ENCODE measurements around the gene SGCA. TPM values are rescaled to one million over a fixed set of nuclear protein-coding genes. Genes with fewer than 3 reads are reported as not detected.
A peak's percentile ranks its signal among the peaks of the same experiment; 100 is the strongest.

The SGCA gene
- total RNA-seq, 4 donors from 2014 or later: 2.1 to 5.8 (median 4.0) TPM

GRCh38 chr17:50154604-50155003 lies 11.2 kb upstream of the SGCA start:
- 21% methylated on average over 1 of the region's 1 CpG for WGBS
- no peak for DNase-seq (ENCODE audit: low spot score in 2 of 2)

GRCh38 chr17:50155115-50155819 lies 10.5 kb upstream of the SGCA start:
- no peak for DNase-seq (ENCODE audit: low spot score in 2 of 2)
- H3K9me3 ChIP-seq: no peaks in the 10 kb centered on the region
- H3K27ac ChIP-seq: peak overlapping the region; percentile 81
- WGBS: 65% methylated on average over 8 of the region's 8 CpGs
- peaks cover 55% of the 10 kb centered on the region for H3K4me1 ChIP-seq
- no peaks in the 10 kb centered on the region for H3K36me3 ChIP-seq
- TF ChIP-seq POLR2A (IDR thresholded peaks at IDR 0.05): no peak
- no peak for TF ChIP-seq POLR2AphosphoS5 (IDR thresholded peaks at IDR 0.05)
- TF ChIP-seq CTCF (IDR thresholded peaks at IDR 0.05): no peak
- TF ChIP-seq EP300 (IDR thresholded peaks at IDR 0.05): no peak
- no peak overlapping the region for H3K4me3 ChIP-seq
- H3K27me3 ChIP-seq: no peaks in the 10 kb centered on the region

More at GRCh38 chr17:50154604-50155003, 11.2 kb upstream of the SGCA start:
- Histone ChIP-seq H3K27me3 (no peaks in the 10 kb centered on the region), H3K27ac (peak overlapping the region; percentile 81), H3K9me3 (no peaks in the 10 kb centered on the region), H3K4me1 (peaks cover 58% of the 10 kb centered on the region), H3K36me3 (no peaks in the 10 kb centered on the region), H3K4me3 (no peak overlapping the region)
- TF ChIP-seq CTCF (IDR thresholded peaks at IDR 0.05): no peak
- no peak for TF ChIP-seq POLR2AphosphoS5 (IDR thresholded peaks at IDR 0.05)
- TF ChIP-seq EP300 (IDR thresholded peaks at IDR 0.05): no peak
- no peak for TF ChIP-seq POLR2A (IDR thresholded peaks at IDR 0.05)

GRCh38 chr17:50157891-50158290 lies 7.9 kb upstream of the SGCA start:
- H3K36me3 ChIP-seq: no peaks in the 10 kb centered on the region
- no peaks in the 10 kb centered on the region for H3K9me3 ChIP-seq
- 56% methylated on average over 4 of the region's 4 CpGs for WGBS
- no peak overlapping the region for H3K27ac ChIP-seq
- no peaks in the 10 kb centered on the region for H3K27me3 ChIP-seq
- H3K4me3 ChIP-seq: no peak overlapping the region
- DNase-seq (ENCODE audit: low spot score in 2 of 2): no peak
- TF ChIP-seq CTCF (IDR thresholded peaks at IDR 0.05) (no peak), EP300 (IDR thresholded peaks at IDR 0.05) (no peak), POLR2A (IDR thresholded peaks at IDR 0.05) (no peak), POLR2AphosphoS5 (IDR thresholded peaks at IDR 0.05) (no peak)
- peaks cover 51% of the 10 kb centered on the region for H3K4me1 ChIP-seq

GRCh38 chr17:50161023-50161910 lies 4.5 kb upstream of the SGCA start:
- DNase-seq (ENCODE audit: low spot score in 2 of 2): peak; percentile 95 to 96
- Histone ChIP-seq H3K36me3 (no peaks in the 10 kb centered on the region), H3K4me3 (peak overlapping the region; percentile 53), H3K4me1 (peaks cover 30% of the 10 kb centered on the region), H3K27ac (no peak overlapping the region), H3K27me3 (no peaks in the 10 kb centered on the region), H3K9me3 (no peaks in the 10 kb centered on the region)
- TF ChIP-seq EP300 (IDR thresholded peaks at IDR 0.05) (no peak), CTCF (IDR thresholded peaks at IDR 0.05) (peak; percentile 96 to 97), POLR2A (IDR thresholded peaks at IDR 0.05) (no peak), POLR2AphosphoS5 (IDR thresholded peaks at IDR 0.05) (peak in 2 of 3 donors; percentile 44 to 65)
- WGBS: 0% methylated on average over 53 of the region's 53 CpGs

- no peaks in the 10 kb centered on the region for H3K36me3 ChIP-seq
- 52% methylated on average over 16 of the region's 16 CpGs for WGBS
- TF ChIP-seq POLR2A (IDR thresholded peaks at IDR 0.05) (no peak), CTCF (IDR thresholded peaks at IDR 0.05) (no peak), EP300 (IDR thresholded peaks at IDR 0.05) (no peak), POLR2AphosphoS5 (IDR thresholded peaks at IDR 0.05) (no peak)
- no peaks in the 10 kb centered on the region for H3K9me3 ChIP-seq
- no peaks in the 10 kb centered on the region for H3K27me3 ChIP-seq
- no peak overlapping the region for H3K27ac ChIP-seq
- no peak for DNase-seq (ENCODE audit: low spot score in 2 of 2)
- no peak overlapping the region for H3K4me3 ChIP-seq
- H3K4me1 ChIP-seq: peaks cover 32% of the 10 kb centered on the region
Observed at GRCh38 chr17:50161911-50162288, 3.9 kb upstream of the SGCA start.

Measured in suprapubic skin (tissue), 4 donors.